ENCODE measurements around the gene SPRR2B. TPM values are rescaled to one million over a fixed set of nuclear protein-coding genes. Genes with fewer than 3 reads are reported as not detected.

SPRR2B gene
- total and polyA plus RNA-seq, 10 of the 15 experiments (the other 5 are each of a cell fraction or from before 2014, with no cell fraction given): not detected

DNA sequence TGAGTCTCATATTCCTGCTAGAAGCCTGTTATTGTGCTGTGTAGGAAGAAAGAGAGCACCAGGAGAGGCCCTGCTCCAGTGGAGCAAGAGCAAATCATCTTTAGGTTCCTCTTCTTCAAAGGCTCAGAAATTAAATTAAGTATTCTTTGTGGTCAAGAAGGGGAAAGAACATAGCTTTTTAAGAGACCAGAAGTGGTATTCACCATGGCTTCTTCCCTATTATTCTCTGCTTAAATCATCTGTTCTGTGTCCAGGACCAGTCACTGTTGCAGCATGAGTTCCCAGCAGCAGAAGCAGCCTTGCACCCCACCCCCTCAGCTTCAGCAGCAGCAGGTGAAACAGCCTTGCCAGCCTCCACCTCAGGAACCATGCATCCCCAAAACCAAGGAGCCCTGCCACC is 39.3 kb downstream of the SPRR2B start:
- H3K4me2 ChIP-seq (ENCODE audit: control insufficient read depth, insufficient read depth): no peak overlapping the region
- ChIA-PET SMC1A (ENCODE audit: uncharacterized antibody, unreplicated experiment) (interaction anchor here (1.0 to 1.5 kb wide), 3 partner anchors 13 to 108 kb away, joined by 3 to 5 read pairs (median 3); no protein-coding TSS in a partner anchor), CTCF (interaction anchor here (0.6 to 1.8 kb wide), 7 partner anchors 51 to 981 kb away, joined by 3 to 8 read pairs (median 3); no protein-coding TSS in a partner anchor), POLR2A (no interaction called here), RAD21 (ENCODE audit: unreplicated experiment) (interaction anchor here (1.1 to 1.2 kb wide), 2 partner anchors 71 to 161 kb away, joined by 3 to 5 read pairs; no protein-coding TSS in a partner anchor)
- no peaks in the 10 kb centered on the region for H4K20me1 ChIP-seq (ENCODE audit: control insufficient read depth, insufficient read depth)
- no peaks in the 10 kb centered on the region for H3K9me3 ChIP-seq (replicated peaks; ENCODE audit: control insufficient read depth, insufficient read depth, low read length)
- ATAC-seq (peak; percentile 58), DNase-seq (ENCODE audit: low read depth, low spot score) (no peak), FAIRE-seq (no peak)
- no peak overlapping the region for H2AFZ ChIP-seq (ENCODE audit: control insufficient read depth, low read depth, low read length)
- BruUV-seq (replicated peaks): no TSS peak
- H3K27me3 ChIP-seq (replicated peaks in 1 of 2; ENCODE audit: control insufficient read depth in 2 of 2, insufficient read depth in 2 of 2, low read length in 1 of 2): no peaks in the 10 kb centered on the region; a peak in 1 of 4 replicates
- H3K4me3 ChIP-seq: no peak overlapping the region
- intact Hi-C loops (cut with micrococcal nuclease; ENCODE audit: unreplicated experiment) (loop anchor here (10.0 kb wide), 1 partner anchor 157 kb away; the partner anchor contains the start of gene SMCP), in situ Hi-C loops (cut with MboI) (no loop called here)
- no peaks in the 10 kb centered on the region for H3K4me1 ChIP-seq (ENCODE audit: control insufficient read depth, insufficient read depth, low read length)
- no peaks in the 10 kb centered on the region for H3K36me3 ChIP-seq (ENCODE audit: control insufficient read depth in 2 of 2, insufficient read depth in 2 of 2, low read length in 1 of 2)
- H3K79me2 ChIP-seq (ENCODE audit: control insufficient read depth, insufficient read depth, low read length): no peaks in the 10 kb centered on the region
- H3K9ac ChIP-seq (ENCODE audit: control insufficient read depth, insufficient read depth, low read length): no peak overlapping the region
- H3K27ac ChIP-seq (ENCODE audit: control insufficient read depth, insufficient read depth): no peak overlapping the region
- TF ChIP-seq IKZF2 (IDR thresholded peaks at IDR 0.05) (peak in 1 of 2 experiments; percentile 23; a peak in 1 of 4 replicates), POLR2AphosphoS2 (IDR thresholded peaks at IDR 0.05; ENCODE audit: low read depth, low read length) (no peak), HDAC2 (IDR thresholded peaks at IDR 0.05) (no peak), IKZF1 (conservative IDR thresholded peaks at IDR 0.05) (peak; percentile 40), HDAC6 (IDR thresholded peaks at IDR 0.05; ENCODE audit: unreplicated experiment) (no peak)
- TF ChIP-seq, protein P1, sequence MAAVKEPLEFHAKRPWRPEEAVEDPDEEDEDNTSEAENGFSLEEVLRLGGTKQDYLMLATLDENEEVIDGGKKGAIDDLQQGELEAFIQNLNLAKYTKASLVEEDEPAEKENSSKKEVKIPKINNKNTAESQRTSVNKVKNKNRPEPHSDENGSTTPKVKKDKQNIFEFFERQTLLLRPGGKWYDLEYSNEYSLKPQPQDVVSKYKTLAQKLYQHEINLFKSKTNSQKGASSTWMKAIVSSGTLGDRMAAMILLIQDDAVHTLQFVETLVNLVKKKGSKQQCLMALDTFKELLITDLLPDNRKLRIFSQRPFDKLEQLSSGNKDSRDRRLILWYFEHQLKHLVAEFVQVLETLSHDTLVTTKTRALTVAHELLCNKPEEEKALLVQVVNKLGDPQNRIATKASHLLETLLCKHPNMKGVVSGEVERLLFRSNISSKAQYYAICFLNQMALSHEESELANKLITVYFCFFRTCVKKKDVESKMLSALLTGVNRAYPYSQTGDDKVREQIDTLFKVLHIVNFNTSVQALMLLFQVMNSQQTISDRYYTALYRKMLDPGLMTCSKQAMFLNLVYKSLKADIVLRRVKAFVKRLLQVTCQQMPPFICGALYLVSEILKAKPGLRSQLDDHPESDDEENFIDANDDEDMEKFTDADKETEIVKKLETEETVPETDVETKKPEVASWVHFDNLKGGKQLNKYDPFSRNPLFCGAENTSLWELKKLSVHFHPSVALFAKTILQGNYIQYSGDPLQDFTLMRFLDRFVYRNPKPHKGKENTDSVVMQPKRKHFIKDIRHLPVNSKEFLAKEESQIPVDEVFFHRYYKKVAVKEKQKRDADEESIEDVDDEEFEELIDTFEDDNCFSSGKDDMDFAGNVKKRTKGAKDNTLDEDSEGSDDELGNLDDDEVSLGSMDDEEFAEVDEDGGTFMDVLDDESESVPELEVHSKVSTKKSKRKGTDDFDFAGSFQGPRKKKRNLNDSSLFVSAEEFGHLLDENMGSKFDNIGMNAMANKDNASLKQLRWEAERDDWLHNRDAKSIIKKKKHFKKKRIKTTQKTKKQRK (IDR thresholded peaks at IDR 0.05; ENCODE audit: low read depth, low read length): no peak
- TF ChIP-seq, protein P2, sequence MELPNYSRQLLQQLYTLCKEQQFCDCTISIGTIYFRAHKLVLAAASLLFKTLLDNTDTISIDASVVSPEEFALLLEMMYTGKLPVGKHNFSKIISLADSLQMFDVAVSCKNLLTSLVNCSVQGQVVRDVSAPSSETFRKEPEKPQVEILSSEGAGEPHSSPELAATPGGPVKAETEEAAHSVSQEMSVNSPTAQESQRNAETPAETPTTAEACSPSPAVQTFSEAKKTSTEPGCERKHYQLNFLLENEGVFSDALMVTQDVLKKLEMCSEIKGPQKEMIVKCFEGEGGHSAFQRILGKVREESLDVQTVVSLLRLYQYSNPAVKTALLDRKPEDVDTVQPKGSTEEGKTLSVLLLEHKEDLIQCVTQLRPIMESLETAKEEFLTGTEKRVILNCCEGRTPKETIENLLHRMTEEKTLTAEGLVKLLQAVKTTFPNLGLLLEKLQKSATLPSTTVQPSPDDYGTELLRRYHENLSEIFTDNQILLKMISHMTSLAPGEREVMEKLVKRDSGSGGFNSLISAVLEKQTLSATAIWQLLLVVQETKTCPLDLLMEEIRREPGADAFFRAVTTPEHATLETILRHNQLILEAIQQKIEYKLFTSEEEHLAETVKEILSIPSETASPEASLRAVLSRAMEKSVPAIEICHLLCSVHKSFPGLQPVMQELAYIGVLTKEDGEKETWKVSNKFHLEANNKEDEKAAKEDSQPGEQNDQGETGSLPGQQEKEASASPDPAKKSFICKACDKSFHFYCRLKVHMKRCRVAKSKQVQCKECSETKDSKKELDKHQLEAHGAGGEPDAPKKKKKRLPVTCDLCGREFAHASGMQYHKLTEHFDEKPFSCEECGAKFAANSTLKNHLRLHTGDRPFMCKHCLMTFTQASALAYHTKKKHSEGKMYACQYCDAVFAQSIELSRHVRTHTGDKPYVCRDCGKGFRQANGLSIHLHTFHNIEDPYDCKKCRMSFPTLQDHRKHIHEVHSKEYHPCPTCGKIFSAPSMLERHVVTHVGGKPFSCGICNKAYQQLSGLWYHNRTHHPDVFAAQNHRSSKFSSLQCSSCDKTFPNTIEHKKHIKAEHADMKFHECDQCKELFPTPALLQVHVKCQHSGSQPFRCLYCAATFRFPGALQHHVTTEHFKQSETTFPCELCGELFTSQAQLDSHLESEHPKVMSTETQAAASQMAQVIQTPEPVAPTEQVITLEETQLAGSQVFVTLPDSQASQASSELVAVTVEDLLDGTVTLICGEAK (IDR thresholded peaks at IDR 0.05; ENCODE audit: borderline replicate concordance): no peak
- TF ChIP-seq, protein P3, sequence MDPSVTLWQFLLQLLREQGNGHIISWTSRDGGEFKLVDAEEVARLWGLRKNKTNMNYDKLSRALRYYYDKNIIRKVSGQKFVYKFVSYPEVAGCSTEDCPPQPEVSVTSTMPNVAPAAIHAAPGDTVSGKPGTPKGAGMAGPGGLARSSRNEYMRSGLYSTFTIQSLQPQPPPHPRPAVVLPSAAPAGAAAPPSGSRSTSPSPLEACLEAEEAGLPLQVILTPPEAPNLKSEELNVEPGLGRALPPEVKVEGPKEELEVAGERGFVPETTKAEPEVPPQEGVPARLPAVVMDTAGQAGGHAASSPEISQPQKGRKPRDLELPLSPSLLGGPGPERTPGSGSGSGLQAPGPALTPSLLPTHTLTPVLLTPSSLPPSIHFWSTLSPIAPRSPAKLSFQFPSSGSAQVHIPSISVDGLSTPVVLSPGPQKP (IDR thresholded peaks at IDR 0.05; ENCODE audit: low read depth, low read length): no peak
- TF ChIP-seq, protein P4, sequence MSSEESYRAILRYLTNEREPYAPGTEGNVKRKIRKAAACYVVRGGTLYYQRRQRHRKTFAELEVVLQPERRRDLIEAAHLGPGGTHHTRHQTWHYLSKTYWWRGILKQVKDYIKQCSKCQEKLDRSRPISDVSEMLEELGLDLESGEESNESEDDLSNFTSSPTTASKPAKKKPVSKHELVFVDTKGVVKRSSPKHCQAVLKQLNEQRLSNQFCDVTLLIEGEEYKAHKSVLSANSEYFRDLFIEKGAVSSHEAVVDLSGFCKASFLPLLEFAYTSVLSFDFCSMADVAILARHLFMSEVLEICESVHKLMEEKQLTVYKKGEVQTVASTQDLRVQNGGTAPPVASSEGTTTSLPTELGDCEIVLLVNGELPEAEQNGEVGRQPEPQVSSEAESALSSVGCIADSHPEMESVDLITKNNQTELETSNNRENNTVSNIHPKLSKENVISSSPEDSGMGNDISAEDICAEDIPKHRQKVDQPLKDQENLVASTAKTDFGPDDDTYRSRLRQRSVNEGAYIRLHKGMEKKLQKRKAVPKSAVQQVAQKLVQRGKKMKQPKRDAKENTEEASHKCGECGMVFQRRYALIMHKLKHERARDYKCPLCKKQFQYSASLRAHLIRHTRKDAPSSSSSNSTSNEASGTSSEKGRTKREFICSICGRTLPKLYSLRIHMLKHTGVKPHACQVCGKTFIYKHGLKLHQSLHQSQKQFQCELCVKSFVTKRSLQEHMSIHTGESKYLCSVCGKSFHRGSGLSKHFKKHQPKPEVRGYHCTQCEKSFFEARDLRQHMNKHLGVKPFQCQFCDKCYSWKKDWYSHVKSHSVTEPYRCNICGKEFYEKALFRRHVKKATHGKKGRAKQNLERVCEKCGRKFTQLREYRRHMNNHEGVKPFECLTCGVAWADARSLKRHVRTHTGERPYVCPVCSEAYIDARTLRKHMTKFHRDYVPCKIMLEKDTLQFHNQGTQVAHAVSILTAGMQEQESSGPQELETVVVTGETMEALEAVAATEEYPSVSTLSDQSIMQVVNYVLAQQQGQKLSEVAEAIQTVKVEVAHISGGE (CRISPR knock-in tag; IDR thresholded peaks at IDR 0.05): no peak
- TF ChIP-seq, protein P5, sequence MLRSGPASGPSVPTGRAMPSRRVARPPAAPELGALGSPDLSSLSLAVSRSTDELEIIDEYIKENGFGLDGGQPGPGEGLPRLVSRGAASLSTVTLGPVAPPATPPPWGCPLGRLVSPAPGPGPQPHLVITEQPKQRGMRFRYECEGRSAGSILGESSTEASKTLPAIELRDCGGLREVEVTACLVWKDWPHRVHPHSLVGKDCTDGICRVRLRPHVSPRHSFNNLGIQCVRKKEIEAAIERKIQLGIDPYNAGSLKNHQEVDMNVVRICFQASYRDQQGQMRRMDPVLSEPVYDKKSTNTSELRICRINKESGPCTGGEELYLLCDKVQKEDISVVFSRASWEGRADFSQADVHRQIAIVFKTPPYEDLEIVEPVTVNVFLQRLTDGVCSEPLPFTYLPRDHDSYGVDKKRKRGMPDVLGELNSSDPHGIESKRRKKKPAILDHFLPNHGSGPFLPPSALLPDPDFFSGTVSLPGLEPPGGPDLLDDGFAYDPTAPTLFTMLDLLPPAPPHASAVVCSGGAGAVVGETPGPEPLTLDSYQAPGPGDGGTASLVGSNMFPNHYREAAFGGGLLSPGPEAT (IDR thresholded peaks at IDR 0.05; ENCODE audit: low read depth): no peak
